Hematopoietic multipotent progenitor cell treated with erythropoietin and hydrocortisone succinate and interleukin-3 and kit ligand, for 17 days (in vitro differentiated cells): ENCODE measurements around the gene ABCD1.
"Not testable (repeated sequence)": the region's sequence is repeated elsewhere in the genome, so short reads cannot be mapped to it uniquely, and the experiment has no call there.

ENCODE experiments used
- DNase-seq: peaks from one replicate; pipeline ENCODE4 v3.0.0-alpha.2; 2015; ENCODE audit warnings: low spot score

Gene ABCD1

DNA sequence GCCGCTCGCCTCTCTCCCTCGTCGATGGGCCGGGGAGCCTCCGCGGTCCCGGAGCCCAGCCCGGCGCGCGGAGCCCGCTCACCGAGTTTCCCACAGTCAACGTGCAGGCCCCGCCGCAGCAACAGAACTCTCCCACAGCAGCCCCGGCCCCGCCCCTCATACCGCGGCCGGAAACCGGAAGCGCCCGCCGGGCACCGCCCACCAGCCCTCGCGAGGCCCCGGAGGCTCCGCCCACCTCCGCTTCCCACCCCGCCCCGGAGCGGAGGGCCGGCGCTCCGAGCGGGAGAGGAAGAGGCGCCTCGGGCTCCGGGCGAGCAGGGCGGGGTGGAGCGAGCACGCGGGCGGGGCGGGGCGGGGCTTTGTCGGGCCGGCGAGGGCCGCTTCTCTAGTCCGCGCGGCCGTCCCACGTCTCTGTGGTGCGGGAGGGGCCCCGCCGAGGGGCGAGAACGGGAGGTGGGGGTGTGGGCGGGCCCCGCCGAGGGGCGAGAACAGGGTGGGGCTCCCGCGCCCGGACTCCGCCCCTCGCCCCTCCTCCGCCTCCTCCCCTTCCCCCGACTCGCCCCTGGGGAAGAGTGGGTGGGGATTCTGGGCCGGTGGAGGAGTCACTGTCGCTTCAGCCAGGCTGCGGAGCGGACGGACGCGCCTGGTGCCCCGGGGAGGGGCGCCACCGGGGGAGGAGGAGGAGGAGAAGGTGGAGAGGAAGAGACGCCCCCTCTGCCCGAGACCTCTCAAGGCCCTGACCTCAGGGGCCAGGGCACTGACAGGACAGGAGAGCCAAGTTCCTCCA, at the start of gene ABCD1, which contains the start of gene BCAP31:
TSS of gene ABCD1 (plus strand) at position 605 of the 787 bp plus-strand sequence. CDS start 411 bp downstream, outside the sequence.
TSS of gene BCAP31 (minus strand) at position 136 of the 787 bp plus-strand sequence. CDS start 1,143 bp downstream, outside the sequence.
- peak; percentile 92 for DNase-seq

- no peak for DNase-seq
These were observed 43.5 kb upstream of the ABCD1 start for GRCh38 chrX:153681175-153681574.

- DNase-seq = not testable (repeated sequence)
These were observed 41.2 kb upstream of the ABCD1 start for GRCh38 chrX:153683486-153683885.

GRCh38 chrX:153684467-153685155, 40.0 kb upstream of the ABCD1 start:
- DNase-seq = no peak

DNA sequence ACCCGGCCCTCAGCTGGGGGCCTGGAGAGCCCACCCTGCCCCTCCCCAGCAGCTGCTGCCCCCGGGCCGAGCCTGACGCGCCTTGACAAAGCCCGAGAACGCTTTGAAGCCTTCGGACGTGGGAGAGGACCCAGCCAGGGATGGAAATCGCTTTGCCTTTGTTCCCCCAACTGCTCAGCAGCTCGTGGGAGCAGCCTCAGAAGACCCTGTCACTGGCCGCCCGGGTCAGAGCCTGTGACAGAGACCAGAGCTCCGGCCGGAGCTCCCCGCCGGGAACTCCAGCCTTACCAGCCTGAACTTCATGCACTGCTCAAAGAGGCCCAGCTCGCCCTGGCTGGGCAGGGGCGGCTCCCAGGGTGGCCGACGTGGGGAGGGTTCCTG, 39.5 kb upstream of the ABCD1 start:
- DNase-seq = no peak

DNA sequence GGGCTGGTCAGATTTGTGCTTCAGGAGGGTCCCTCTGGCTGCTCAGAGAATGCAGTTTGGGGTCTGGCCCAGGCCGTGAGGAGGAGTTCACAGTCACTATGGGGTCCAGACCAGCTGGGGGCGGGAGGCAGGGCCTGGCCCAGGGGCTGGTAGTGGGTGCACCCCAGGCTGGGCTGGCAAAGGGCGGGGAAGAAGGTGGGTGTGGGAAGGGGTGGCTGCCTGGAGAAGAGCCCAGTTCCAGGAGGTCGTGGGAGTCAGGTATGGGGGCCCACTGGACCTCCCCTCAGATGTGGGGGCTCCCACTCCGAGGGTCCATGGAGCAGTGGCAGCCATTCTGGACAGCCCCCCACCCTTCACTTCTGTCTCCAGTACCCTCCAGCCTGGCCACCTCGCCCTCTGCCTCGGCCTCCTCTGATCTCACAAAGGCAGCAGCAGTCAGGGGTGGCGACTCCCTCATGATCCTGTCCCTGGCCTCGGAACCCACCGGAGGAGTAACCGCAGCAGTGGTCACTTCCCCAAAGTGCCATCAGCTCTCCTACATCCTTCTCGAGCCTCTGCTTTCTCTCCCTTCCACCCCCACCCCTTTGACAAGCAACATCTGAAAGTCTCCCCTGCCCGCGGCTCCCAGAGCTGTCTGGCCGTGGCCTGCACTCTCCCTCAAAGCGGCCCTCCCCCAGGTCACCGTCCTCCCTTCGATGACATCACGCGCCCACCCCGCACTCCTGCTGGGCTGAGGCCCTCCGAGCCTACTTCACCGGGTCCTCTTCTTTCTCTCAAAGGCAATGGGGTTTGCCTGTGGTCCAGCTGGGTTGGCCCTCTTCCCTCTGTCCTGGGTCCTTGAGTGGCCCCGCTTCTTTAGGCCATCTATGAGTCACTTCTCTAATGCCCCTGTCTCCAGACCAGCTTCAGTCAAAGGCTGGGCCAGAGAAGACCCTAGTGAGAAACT, 38.6 kb upstream of the ABCD1 start:
- DNase-seq = no peak

DNA sequence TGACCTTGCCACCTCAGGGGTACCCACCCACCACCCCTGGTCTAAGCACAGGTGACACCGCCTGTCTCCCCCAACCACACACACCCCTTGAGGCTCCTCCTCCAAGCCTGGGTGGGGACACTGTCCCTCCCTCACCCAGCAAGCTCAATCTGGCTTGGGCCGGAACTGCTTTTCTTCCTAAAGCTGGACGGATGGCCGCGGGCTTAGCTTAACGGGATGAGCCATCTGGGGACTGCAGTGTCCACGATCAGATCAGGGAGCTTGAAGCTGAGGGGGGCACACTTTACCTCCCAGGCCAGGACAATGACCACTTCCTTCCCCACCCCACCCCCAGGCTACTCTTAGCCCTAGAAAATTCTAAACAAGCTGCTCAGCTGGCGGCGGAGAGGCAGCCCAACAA, 37.9 kb upstream of the ABCD1 start:
- DNase-seq = no peak

DNA sequence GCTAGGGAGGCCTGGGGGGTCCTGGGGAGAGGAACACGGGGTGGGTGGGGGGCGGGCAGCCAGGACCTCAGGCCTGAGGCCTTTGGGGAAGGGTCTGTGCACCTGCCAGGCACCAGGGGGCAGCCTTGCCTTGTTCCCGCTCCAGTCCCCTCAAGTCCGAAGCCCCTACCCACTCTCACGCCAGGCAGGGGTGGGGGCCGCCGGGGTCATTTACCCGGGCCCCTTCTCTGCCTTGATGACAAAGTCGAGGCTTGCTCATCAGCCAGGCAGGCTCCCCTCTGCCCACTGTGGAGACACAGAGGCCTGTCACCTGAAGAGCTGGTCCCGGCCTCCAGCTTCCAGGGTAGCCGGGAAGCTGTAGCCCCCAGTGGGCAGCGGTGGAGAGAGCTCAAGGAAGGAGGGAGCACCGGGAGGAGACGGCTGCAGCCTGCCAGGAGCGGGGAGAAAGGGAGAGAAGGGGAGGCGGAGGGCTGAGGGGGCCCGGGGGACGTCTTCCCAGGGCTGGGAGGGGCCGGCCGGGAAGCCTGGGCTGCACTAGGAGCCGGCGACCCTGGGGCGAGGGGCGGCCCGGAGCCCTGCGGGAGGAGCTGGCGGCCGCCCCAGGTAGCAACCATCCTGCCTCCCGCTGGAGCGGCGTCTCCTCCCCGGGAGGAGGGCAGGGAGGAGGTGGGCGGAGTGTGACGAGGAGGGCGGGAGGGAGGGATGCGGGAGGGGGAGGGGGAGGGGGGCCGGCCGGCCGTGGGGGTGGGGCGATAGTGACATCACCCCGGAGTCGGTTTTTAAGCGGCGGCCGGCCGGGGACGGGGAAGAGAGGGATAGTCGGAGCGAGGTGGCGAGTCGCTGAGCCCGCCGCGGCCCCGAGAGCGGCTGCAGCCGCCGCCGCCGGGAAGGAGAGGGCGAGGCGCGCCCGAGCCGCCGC, 37.3 kb upstream of the ABCD1 start, which contains the start of gene SLC6A8:
TSS of gene SLC6A8 (plus strand) at position 806 of the 919 bp plus-strand sequence. CDS start 649 bp downstream, outside the sequence.
- peak; percentile 80 for DNase-seq

DNA sequence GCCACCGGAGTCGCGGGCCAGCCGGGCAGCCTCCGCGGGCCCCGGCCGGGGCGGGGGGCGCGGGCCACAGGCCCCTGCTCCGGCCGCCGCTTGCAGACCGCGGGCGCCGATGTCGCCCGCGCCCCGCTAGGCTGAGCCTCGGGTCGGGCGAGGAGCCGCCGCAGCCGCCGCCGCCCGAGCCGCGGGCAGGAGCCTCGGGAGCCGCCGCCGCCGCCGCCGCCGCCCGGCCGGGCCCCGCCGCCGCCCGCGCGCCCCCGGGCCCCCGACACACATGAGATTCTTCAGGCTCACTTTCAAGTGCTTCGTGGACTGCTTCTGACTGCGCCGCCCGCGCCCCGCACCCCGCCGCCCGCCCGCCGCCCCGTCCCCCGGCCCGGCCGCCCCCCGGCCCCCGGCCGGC, 36.6 kb upstream of the ABCD1 start:
- DNase-seq = no peak

- peak; percentile 39 for DNase-seq
These were observed 36.1 kb upstream of the ABCD1 start for GRCh38 chrX:153688506-153688905.

DNA sequence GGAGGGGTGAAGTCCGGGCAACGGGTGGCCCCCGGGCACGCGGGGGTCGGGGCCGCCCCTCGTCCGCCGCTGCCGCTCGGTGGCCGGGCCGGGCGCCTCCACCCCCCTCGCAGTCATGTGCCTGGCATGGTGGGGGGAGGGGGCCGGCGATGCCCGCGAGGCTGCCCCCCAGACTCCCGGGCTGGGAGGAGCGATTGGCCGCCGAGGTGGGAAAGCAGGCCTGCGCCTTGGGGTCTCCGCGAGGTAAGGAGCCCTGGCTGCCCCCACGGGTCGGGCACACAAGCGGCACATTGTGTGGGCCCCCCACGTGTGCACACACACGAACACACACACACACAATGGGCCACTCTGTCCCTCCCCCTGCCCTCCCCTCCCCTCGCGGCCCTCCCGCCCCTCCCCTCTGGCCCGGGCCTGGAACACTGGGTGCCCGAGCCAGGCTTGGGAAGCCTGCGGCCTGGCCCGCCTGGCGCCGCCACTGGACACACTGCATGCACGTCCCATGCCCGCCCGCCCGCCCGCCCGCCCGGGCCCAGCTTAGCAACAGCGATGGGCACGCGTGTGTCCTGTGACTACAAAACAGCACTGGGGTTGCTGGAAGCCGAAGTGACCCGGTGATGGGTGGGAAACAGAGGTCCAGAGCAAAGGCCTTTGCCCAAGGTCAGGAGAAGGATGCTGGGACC, 35.6 kb upstream of the ABCD1 start:
- DNase-seq = peak; percentile 37

DNA sequence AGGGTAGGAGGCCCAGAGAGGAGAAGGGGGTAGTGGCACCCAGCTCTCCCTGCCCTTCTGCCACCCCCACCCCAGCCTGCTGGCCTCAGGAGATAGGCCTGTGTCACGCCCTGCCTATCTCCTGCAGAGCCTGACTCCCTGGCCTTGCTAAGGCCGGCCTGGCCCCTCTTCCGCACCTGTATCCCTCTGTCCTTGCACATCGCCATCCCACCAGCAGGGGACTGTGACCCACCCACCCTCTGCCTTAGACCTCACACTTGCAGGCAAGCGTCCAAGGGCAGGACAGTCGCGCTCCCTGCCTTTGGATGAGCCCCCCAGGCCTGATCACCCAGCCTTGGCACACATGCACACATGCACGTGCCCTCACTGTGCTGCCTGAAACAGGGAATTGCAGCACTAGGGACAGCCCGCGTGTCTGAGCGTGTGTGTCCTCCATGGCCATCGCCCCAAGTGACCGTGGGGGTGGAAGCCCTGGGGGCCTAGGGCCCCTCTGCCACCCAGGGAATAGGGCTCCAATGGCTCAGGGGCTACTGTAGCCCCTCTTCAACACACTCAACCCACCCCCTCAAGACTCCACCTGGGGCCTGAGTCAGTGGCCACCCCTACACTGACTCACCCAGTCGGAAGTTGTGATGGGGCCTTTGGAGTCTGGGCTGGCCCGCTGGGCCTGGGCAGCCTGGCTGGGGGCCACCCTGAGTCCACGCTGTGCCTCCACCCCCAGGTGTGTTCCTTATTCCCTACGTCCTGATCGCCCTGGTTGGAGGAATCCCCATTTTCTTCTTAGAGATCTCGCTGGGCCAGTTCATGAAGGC, 34.8 kb upstream of the ABCD1 start:
- peak; percentile 70 for DNase-seq

DNA sequence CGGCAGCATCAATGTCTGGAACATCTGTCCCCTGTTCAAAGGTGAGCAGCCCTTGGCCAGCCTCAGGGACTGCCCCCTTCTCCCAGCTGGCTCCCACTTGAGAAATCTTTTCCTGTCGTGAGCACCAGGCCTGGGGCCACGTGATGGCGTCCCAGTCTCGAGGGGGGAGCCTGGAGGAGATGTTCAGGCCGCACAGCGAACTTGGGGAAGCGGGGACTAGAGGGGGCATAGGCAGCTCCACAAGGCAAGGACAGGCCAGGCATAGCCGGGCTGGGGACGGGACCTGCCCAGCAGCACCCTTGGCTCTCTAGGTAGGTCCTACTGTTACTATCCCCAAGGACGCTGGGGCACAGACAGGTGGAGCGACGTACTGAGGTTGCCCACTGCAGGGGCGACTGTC, 34.2 kb upstream of the ABCD1 start:
- DNase-seq = no peak

- DNase-seq = not testable (repeated sequence)
These were observed 33.4 kb upstream of the ABCD1 start for GRCh38 chrX:153691032-153691827.

GRCh38 chrX:153692003-153692402, 32.7 kb upstream of the ABCD1 start:
- DNase-seq = no peak

DNA sequence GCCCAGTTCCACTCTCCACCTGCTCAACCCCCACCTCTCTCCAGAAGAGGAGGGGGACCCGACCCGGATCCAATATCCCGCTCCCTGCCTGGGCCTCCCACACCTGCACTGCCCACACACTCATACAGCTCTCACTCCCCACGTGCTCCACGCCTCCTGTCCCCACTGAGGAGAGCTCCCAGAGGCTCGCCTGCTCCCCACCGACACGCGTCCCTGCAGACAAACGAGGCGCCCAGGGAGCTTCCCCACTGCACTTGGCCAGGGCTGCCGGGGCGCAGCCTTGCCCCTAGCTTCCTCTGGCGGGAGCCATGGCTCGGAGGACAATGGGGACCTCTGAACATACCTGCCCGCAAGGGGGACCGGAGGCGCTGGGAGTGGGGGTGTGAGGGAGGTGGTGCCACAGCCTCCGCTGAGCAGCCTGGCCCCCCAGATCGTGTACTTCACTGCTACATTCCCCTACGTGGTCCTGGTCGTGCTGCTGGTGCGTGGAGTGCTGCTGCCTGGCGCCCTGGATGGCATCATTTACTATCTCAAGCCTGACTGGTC, 32.0 kb upstream of the ABCD1 start:
- DNase-seq = no peak

GRCh38 chrX:153693216-153694086, 31.2 kb upstream of the ABCD1 start:
- DNase-seq = no peak
